Left lung (tissue), 10 donors: Measurements from ENCODE around the gene FERMT1. TPM values are rescaled to one million over a fixed set of nuclear protein-coding genes. Genes with fewer than 3 reads are reported as not detected.

Experiments used
- ATAC-seq: fragments of 200-7000 bp; cut with Tn5 transposase; one replicate; pipeline ENCODE4 v1.9.1; 2020; ENCODE audit warnings: moderate library complexity
- DNase-seq, 4 donors: peaks; one replicate each; pipeline ENCODE4 v3.0.0-alpha.2; 2013 to 2020
- H3K27ac ChIP-seq, 2 donors: fragments of 200-600 bp; sonication (generic) in 1 of 2; one replicate each; pipeline versions ENCODE4 v1.5.0 to v1.8.0; 2020 to 2021
- H3K27me3 ChIP-seq, 2 donors: fragments of 200-600 bp; sonication (generic) in 1 of 2; one replicate each; pipeline versions ENCODE4 v1.5.0 to v1.8.0; 2020 to 2021
- H3K36me3 ChIP-seq, 2 donors: fragments of 200-600 bp; sonication (generic) in 1 of 2; one replicate each; pipeline versions ENCODE4 v1.5.0 to v1.8.0; 2020 to 2021
- H3K4me1 ChIP-seq, 2 donors: fragments of 200-600 bp; one replicate each; pipeline ENCODE4 v1.8.0; 2021
- H3K4me3 ChIP-seq, 2 donors: fragments of 200-600 bp; sonication (generic) in 1 of 2; one replicate each; pipeline versions ENCODE4 v1.5.0 to v1.8.0; 2020 to 2021; ENCODE audit warnings: mild to moderate bottlenecking in 1 of 2
- H3K9me3 ChIP-seq, 2 donors: fragments of 200-600 bp; sonication (generic) in 1 of 2; one replicate each; pipeline versions ENCODE4 v1.5.0 to v1.8.0; 2020 to 2021
- intact Hi-C, 2 donors: fragments of 100-400 bp; cut with DNase I; formaldehyde crosslinking; loops; one replicate each; pipeline versions ENCODE4 v1.11.2 to v1.14.2; 2022
- polyA plus RNA-seq, 6 donors: library from polyadenylated mRNA; unstranded; fragments of 120-200 nt; gene quantifications; one replicate each; pipeline ENCODE4 v1.2.1, GENCODE V29; 2013; ENCODE audit not compliant: insufficient read length in 6 of 6
- total RNA-seq, 2 donors: library from RNA; stranded (reverse); fragmentation: NEBNext Ultra II Directional; extraction: Animal tissue kit (Norgen Biotek cat#: 25700); gene quantifications; one replicate each; pipeline ENCODE4 v1.2.1, GENCODE V29; 2021
- TF ChIP-seq, protein P1 (sequence below), 2 donors: fragments of 200-600 bp; sonication (generic) in 1 of 2; IDR thresholded peaks; one replicate each; pipeline versions ENCODE4 v1.5.0 to v1.8.0; 2021; ENCODE audit warnings: antibody characterized with exemption in 2 of 2
- donor health status: DM: no; HTN: yes; CAD: no.
- donor health status: DM: no; HTN: no; CAD: no.

FERMT1 gene
- total and polyA plus RNA-seq, 8 donors: 3.1 to 7.2 (median 4.9) TPM

DNA sequence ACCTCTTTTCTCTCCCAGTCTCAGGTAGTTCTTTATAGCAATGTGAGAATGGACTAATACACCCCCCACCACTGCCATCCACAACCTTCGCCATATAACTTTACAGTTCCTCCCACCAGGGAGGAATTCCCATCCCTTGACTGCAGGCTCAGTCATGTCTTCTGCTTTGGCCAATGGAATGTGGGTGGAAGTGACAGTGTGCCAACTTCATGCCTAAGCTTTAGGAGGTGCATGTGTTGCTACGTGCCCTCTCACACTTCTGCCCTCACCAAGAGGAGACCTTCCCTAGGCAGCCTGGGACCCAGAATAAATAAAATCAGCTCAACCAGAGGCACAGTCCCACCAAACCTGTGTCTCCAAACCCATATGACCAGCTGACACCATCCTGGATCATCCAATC lies 36.0 kb downstream of the FERMT1 start:
- no peaks in the 10 kb centered on the region for H3K36me3 ChIP-seq
- DNase-seq (no peak), ATAC-seq (no peak)
- H3K9me3 ChIP-seq: no peaks in the 10 kb centered on the region
- H3K27ac ChIP-seq: no peak overlapping the region
- TF ChIP-seq, protein P1, sequence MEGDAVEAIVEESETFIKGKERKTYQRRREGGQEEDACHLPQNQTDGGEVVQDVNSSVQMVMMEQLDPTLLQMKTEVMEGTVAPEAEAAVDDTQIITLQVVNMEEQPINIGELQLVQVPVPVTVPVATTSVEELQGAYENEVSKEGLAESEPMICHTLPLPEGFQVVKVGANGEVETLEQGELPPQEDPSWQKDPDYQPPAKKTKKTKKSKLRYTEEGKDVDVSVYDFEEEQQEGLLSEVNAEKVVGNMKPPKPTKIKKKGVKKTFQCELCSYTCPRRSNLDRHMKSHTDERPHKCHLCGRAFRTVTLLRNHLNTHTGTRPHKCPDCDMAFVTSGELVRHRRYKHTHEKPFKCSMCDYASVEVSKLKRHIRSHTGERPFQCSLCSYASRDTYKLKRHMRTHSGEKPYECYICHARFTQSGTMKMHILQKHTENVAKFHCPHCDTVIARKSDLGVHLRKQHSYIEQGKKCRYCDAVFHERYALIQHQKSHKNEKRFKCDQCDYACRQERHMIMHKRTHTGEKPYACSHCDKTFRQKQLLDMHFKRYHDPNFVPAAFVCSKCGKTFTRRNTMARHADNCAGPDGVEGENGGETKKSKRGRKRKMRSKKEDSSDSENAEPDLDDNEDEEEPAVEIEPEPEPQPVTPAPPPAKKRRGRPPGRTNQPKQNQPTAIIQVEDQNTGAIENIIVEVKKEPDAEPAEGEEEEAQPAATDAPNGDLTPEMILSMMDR (IDR thresholded peaks at IDR 0.05): no peak
- intact Hi-C loops: no loop called here
- no peaks in the 10 kb centered on the region for H3K27me3 ChIP-seq
- H3K4me1 ChIP-seq: no peaks in the 10 kb centered on the region
- no peak overlapping the region for H3K4me3 ChIP-seq

DNA sequence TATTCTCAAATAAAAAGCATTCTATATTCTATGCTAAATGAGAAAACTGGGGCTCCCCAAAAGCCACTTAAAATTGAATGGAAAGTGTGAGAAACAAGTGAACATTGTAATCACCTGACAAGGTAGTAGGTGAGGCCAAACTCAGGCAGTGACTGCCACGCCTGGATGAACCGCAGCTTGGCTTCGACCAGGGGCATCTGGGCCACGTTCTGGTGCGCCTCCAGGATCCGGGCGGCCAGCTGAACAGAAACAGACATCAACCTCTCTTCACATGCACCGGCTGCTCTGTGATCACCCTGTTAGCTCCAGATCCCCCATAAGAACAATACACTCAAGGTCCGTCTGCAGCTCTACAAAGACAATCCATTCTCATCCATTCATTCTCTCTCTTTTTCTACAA lies 38.9 kb downstream of the FERMT1 start:
- no peaks in the 10 kb centered on the region for H3K4me1 ChIP-seq
- H3K27me3 ChIP-seq: no peaks in the 10 kb centered on the region
- H3K27ac ChIP-seq: no peak overlapping the region
- ATAC-seq (no peak), DNase-seq (no peak)
- TF ChIP-seq, protein P1 (IDR thresholded peaks at IDR 0.05): no peak
- intact Hi-C loops: loop anchor here in 1 of 2 donors (5.0 kb wide), 1 partner anchor 557 kb away; no protein-coding TSS in a partner anchor
- H3K4me3 ChIP-seq: no peak overlapping the region
- H3K36me3 ChIP-seq: no peaks in the 10 kb centered on the region
- H3K9me3 ChIP-seq: no peaks in the 10 kb centered on the region

DNA sequence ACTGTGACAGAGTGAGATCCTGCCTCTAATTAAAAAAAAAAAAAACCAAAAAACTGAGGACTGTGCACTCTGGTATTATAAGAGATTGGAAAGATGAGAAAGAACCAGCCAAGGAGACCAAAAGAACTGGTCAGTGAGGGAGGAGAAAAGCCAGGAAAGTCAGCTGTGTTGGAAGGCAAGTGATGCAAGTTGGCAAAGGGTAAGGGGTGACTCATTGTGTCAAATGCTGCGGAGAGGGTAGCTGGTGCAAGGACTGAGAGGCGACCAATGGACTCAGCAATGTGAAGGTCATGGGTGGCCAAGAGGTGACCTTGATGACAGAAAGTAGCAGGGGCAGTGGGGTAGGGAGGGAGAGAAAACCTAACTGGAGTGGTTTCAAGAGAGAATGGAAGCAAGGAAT lies 41.6 kb downstream of the FERMT1 start:
- TF ChIP-seq, protein P1 (IDR thresholded peaks at IDR 0.05): no peak
- no peak overlapping the region for H3K27ac ChIP-seq
- DNase-seq: no peak
- H3K27me3 ChIP-seq: no peaks in the 10 kb centered on the region
- no peak for ATAC-seq
- no peaks in the 10 kb centered on the region for H3K4me1 ChIP-seq
- intact Hi-C loops: loop anchor here in 1 of 2 donors (5.0 kb wide), 1 partner anchor 554 kb away; no protein-coding TSS in a partner anchor
- H3K4me3 ChIP-seq: no peak overlapping the region
- no peaks in the 10 kb centered on the region for H3K36me3 ChIP-seq
- no peaks in the 10 kb centered on the region for H3K9me3 ChIP-seq

DNA sequence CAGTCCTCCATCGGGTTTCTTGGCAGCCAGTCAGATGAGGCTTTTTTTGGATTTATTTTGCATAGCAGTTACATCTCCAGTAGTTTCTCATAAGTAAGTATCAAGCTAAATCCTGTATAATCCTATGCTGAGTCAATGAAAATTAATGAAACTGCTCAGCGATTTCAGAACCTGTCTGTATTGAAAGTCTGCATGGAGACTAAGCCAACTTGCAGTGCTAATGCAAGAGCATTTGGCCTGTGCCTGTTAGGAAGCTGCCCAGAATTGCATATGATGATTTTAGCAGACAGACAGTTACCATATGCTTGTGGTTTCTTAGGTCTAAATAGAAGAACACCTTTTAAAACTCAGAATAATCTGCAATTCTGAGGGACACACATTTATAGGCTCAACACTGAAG lies 43.8 kb downstream of the FERMT1 start:
- Histone ChIP-seq H3K4me3 (no peak overlapping the region), H3K27ac (no peak overlapping the region), H3K4me1 (no peaks in the 10 kb centered on the region), H3K27me3 (no peaks in the 10 kb centered on the region), H3K36me3 (no peaks in the 10 kb centered on the region), H3K9me3 (no peaks in the 10 kb centered on the region)
- no peak for ATAC-seq
- intact Hi-C loops: loop anchor here in 1 of 2 donors (10.0 kb wide), 1 partner anchor 124 kb away; the partner anchor contains the start of genes MCM8 and TRMT6
- no peak for DNase-seq
- TF ChIP-seq, protein P1 (IDR thresholded peaks at IDR 0.05): no peak

DNA sequence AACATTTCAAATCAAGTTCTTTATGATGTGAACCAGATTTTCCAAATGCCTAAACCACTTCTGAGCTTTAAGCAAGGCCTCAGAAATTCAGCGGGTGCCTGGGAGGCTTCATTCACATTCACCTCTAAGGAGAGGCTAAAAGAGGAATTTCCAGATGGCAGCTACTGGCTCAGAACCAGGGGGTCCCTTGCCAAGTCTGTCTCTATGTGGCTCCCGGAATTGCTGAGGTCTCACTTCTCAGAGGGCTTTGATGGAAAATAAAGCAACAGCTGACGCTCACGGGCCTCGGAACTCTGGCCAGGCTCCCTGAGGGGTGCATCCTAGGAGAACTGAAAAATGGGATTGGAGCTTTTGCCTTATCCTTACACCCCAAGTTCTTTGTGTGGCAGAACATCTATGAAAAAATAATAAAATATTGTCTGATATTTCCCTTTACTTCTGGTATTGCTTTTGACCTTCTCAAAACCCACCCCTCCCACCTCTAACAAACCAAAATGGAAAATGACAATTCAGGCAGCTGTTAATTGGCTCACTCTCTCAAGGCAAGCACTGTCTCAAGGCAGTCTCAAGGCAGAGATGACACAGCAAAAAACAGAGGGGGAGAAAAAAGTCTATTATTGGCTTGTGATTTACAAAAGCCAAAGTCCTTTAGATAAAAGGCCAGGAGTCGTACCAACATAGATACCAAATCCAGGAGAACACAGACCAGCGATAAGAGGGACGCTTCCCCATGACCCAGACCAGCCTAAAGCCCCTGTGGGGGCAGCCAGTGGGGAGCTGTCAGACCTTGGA lies 47.2 kb downstream of the FERMT1 start:
- H3K27ac ChIP-seq: no peak overlapping the region
- no peak for ATAC-seq

More for the DNA sequence above, 47.2 kb downstream of the FERMT1 start:
- H3K9me3 ChIP-seq: no peaks in the 10 kb centered on the region
- no peak for DNase-seq
- no peaks in the 10 kb centered on the region for H3K36me3 ChIP-seq
- H3K4me1 ChIP-seq: no peaks in the 10 kb centered on the region
- no peak overlapping the region for H3K4me3 ChIP-seq
- TF ChIP-seq, protein P1 (IDR thresholded peaks at IDR 0.05): no peak
- H3K27me3 ChIP-seq: no peaks in the 10 kb centered on the region
- intact Hi-C loops: loop anchor here in 1 of 2 donors (10.0 kb wide), 1 partner anchor 121 kb away; the partner anchor contains the start of genes MCM8 and TRMT6
